ENCODE results near the gene PLLP. TPM values are rescaled to one million over a fixed set of nuclear protein-coding genes. Genes with fewer than 3 reads are reported as not detected.

The PLLP gene
- total and polyA plus RNA-seq, 10 donors = 4.7 to 53.1 (median 17.2) TPM

- H3K27me3 ChIP-seq (replicated peaks in 1 of 7) = peaks cover 0 to 25% (median 0%) of the 10 kb centered on the region in 7 donors
- DNase-seq = peak; percentile 55
- peaks cover 4 to 29% (median 19%) of the 10 kb centered on the region in 6 donors for H3K4me1 ChIP-seq
- H3K9me3 ChIP-seq = no peaks in the 10 kb centered on the region
- intact Hi-C loops (cut with DNase I; ENCODE audit: low total_unique reads) = loop anchor here (5.0 kb wide), 1 partner anchor 213 kb away; no protein-coding TSS in a partner anchor
- no peaks in the 10 kb centered on the region for H3K36me3 ChIP-seq
- TF ChIP-seq CTCF (IDR thresholded peaks at IDR 0.05 in 8 of 11, conservative IDR thresholded peaks at IDR 0.05 in 3 of 11) = no peak
- no peak for TF ChIP-seq POLR2A (IDR thresholded peaks at IDR 0.05)
- no peak for TF ChIP-seq POLR2AphosphoS5 (IDR thresholded peaks at IDR 0.05)
- H3K4me3 ChIP-seq = no peak overlapping the region
- H3K27ac ChIP-seq = peak overlapping the region in 2 of 8 donors; percentile 23 to 24
- 69 to 79% (median 75%) methylated on average over 16 of the region's 16 CpGs for WGBS, 5 donors
Observed at GRCh38 chr16:57304169-57305061, 19.9 kb upstream of the PLLP start.

GRCh38 chr16:57303910-57304168, 19.4 kb upstream of the PLLP start:
- intact Hi-C loops (cut with DNase I; ENCODE audit: low total_unique reads) = loop anchor here (5.0 kb wide), 1 partner anchor 213 kb away; no protein-coding TSS in a partner anchor
- DNase-seq = no peak

GRCh38 chr16:57303021-57303909, 18.8 kb upstream of the PLLP start:
- DNase-seq = peak; percentile 47
- H3K4me3 ChIP-seq = no peak overlapping the region
- H3K36me3 ChIP-seq = no peaks in the 10 kb centered on the region
- peaks cover 0 to 25% (median 0%) of the 10 kb centered on the region in 7 donors for H3K27me3 ChIP-seq (replicated peaks in 1 of 7)
- no peaks in the 10 kb centered on the region for H3K9me3 ChIP-seq
- intact Hi-C loops (cut with DNase I; ENCODE audit: low total_unique reads) = loop anchor here (5.0 kb wide), 1 partner anchor 214 kb away; no protein-coding TSS in a partner anchor
- TF ChIP-seq POLR2AphosphoS5 (IDR thresholded peaks at IDR 0.05) = no peak
- no peak for TF ChIP-seq POLR2A (IDR thresholded peaks at IDR 0.05)
- TF ChIP-seq CTCF (IDR thresholded peaks at IDR 0.05 in 8 of 11, conservative IDR thresholded peaks at IDR 0.05 in 3 of 11) = peak in 1 of 11 experiments; percentile 2
- 86 to 92% (median 91%) methylated on average over 4 of the region's 4 CpGs for WGBS, 5 donors
- peak overlapping the region in 1 of 8 donors; percentile 23 for H3K27ac ChIP-seq
- peaks cover 13 to 39% (median 29%) of the 10 kb centered on the region in 6 donors for H3K4me1 ChIP-seq

More at GRCh38 chr16:57303910-57304168, 19.4 kb upstream of the PLLP start:
- peaks cover 0 to 25% (median 0%) of the 10 kb centered on the region in 7 donors for H3K27me3 ChIP-seq (replicated peaks in 1 of 7)
- H3K9me3 ChIP-seq = no peaks in the 10 kb centered on the region
- TF ChIP-seq CTCF (IDR thresholded peaks at IDR 0.05 in 8 of 11, conservative IDR thresholded peaks at IDR 0.05 in 3 of 11) (no peak), POLR2A (IDR thresholded peaks at IDR 0.05) (no peak), POLR2AphosphoS5 (IDR thresholded peaks at IDR 0.05) (no peak)
- no peaks in the 10 kb centered on the region for H3K36me3 ChIP-seq
- peaks cover 9 to 34% (median 25%) of the 10 kb centered on the region in 6 donors for H3K4me1 ChIP-seq
- 80 to 92% (median 86%) methylated on average over 3 to 4 of the region's 4 CpGs for WGBS, 5 donors
- H3K27ac ChIP-seq = peak overlapping the region in 1 of 8 donors; percentile 23
- H3K4me3 ChIP-seq = no peak overlapping the region

Measured in spleen (tissue), 11 donors.